Aorta (tissue), 5 donors: ENCODE measurements around the gene MIDN. TPM values are rescaled to one million over a fixed set of nuclear protein-coding genes. Genes with fewer than 3 reads are reported as not detected.

Experiments used
- ATAC-seq: fragments of 200-7000 bp; cut with Tn5 transposase; one replicate; pipeline ENCODE4 v1.9.1; 2022; ENCODE audit warnings: moderate library complexity; ENCODE audit not compliant: low FRiP score
- DNase-seq, 2 donors: peaks; one replicate each; pipeline ENCODE4 v3.0.0-alpha.2; 2020
- H3K27ac ChIP-seq, 2 donors: one replicate each; pipeline ENCODE4 v1.5.1; 2013; ENCODE audit warnings: low read length in 2 of 2, mild to moderate bottlenecking in 2 of 2, moderate library complexity in 2 of 2, control low read depth in 1 of 2, inconsistent platforms in 1 of 2, low read depth in 1 of 2
- H3K27me3 ChIP-seq, 2 donors: one replicate each; pipeline ENCODE4 v1.6.1; 2013; ENCODE audit warnings: control low read depth in 1 of 2, low read length in 1 of 2, mild to moderate bottlenecking in 1 of 2, moderate library complexity in 1 of 2; ENCODE audit not compliant: insufficient read depth in 2 of 2, control insufficient read depth in 1 of 2
- H3K36me3 ChIP-seq, 2 donors: one replicate each; pipeline ENCODE4 v1.6.1; 2013; ENCODE audit warnings: control low read depth in 1 of 2, low read length in 1 of 2, mild to moderate bottlenecking in 1 of 2; ENCODE audit not compliant: insufficient read depth in 2 of 2, control insufficient read depth in 1 of 2
- H3K4me1 ChIP-seq, 2 donors: one replicate each; pipeline ENCODE4 v1.6.1; 2013; ENCODE audit warnings: low read length in 2 of 2, control low read depth in 1 of 2, mild to moderate bottlenecking in 1 of 2, moderate library complexity in 1 of 2; ENCODE audit not compliant: insufficient read depth in 2 of 2, control insufficient read depth in 1 of 2
- H3K4me3 ChIP-seq, 2 donors: one replicate each; pipeline ENCODE4 v1.5.1; 2013; ENCODE audit warnings: low read length in 2 of 2, control low read depth in 1 of 2, mild to moderate bottlenecking in 1 of 2
- H3K9me3 ChIP-seq: one replicate; pipeline ENCODE4 v1.6.1; 2013; ENCODE audit warnings: mild to moderate bottlenecking, low read length; ENCODE audit not compliant: control insufficient read depth
- WGBS, 2 donors: extraction: QIAGEN DNeasy Blood & Tissue Kit; methylation state at CpG; one replicate each; pipeline ENCODE4 v1.1.7; 2013; 5-methylcytosine and 5-hydroxymethylcytosine counted together
- intact Hi-C, 2 donors: fragments of 100-400 bp; cut with DNase I; formaldehyde crosslinking; loops; one replicate each; pipeline versions ENCODE4 v1.14.2 to v1.15.0; 2022
- polyA plus RNA-seq, 2 donors: library from polyadenylated mRNA; stranded (reverse); fragments of 200-250 nt; gene quantifications; one replicate each; pipeline ENCODE4 v1.2.3, GENCODE V29; 2013
- total RNA-seq, 2 donors: library from RNA; stranded (reverse); fragmentation: NEBNext Ultra II Directional; extraction: Animal tissue kit (Norgen Biotek cat#: 25700); gene quantifications; one replicate each; pipeline ENCODE4 v1.2.1, GENCODE V29; 2021
- donor health status: healthy with polysubstance abuse.
- donor health status: Bipolar disorder and iron deficiency.
- donor health status: DM: no; HTN: no; CAD: no.
- donor health status: DM: no; HTN: no; CAD: no.
- donor health status: DM: yes; HTN: yes; CAD: no.

MIDN gene
- total and polyA plus RNA-seq, 4 donors = 11.8 to 121 (median 69.7) TPM

DNA sequence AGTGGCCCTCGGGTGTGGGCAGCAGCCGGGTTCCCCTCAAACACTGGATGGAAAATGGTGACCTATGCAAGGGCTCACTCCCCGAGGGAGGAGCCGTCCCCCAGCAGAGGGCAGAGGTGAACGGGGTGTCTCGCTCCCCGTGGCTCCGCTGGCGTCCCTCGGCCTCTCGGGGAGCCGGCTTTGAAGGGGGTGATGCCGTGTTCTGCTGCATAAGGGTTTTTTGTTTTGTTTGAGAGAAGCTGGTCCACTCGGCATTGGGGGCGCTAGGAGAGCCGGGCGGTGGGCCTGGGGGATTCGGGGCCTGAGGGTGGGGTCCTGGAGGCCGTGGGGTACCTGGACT lies 41.3 kb downstream of the MIDN start:
- DNase-seq (no peak), ATAC-seq (no peak)
- H3K27me3 ChIP-seq = no peaks in the 10 kb centered on the region
- H3K36me3 ChIP-seq = no peaks in the 10 kb centered on the region
- WGBS, 2 donors = 81 to 83% methylated on average over 19 of the region's 19 CpGs
- no peaks in the 10 kb centered on the region for H3K4me1 ChIP-seq
- H3K27ac ChIP-seq = no peak overlapping the region
- H3K4me3 ChIP-seq = no peak overlapping the region
- intact Hi-C loops = no loop called here
- H3K9me3 ChIP-seq = no peaks in the 10 kb centered on the region

DNA sequence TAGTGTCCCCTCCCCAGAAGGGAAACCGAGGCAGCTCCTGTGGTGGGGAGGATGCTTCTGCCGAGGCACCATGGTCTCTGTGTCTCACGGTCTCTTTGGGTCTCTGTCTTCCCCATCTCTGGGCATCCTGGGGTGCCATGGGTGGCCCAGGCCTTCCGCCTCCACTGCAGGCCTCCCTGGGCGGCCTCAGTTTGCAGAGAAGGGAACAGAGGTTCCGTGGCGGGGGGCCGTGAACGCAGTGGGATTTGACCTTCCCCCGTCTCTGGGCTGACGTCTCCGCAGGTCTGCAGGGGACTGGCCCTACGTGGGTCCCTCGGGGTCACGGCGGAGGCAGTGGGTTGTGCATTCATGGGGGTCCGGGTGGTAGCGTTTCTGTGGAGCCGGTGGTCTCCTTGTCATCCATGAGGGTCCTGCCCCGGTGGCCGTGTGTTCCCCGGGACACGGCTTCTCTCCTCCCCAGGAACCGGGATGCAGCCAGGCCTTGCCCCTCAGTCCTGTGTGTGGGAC lies 41.9 kb downstream of the MIDN start:
- H3K4me3 ChIP-seq = no peak overlapping the region
- no peaks in the 10 kb centered on the region for H3K36me3 ChIP-seq
- whole genome bisulfite sequencing, 2 donors = 85 to 90% methylated on average over 24 of the region's 24 CpGs
- no peaks in the 10 kb centered on the region for H3K27me3 ChIP-seq
- ATAC-seq = no peak
- DNase-seq = no peak
- H3K9me3 ChIP-seq = no peaks in the 10 kb centered on the region
- intact Hi-C loops = no loop called here
- H3K27ac ChIP-seq = no peak overlapping the region
- no peaks in the 10 kb centered on the region for H3K4me1 ChIP-seq

DNA sequence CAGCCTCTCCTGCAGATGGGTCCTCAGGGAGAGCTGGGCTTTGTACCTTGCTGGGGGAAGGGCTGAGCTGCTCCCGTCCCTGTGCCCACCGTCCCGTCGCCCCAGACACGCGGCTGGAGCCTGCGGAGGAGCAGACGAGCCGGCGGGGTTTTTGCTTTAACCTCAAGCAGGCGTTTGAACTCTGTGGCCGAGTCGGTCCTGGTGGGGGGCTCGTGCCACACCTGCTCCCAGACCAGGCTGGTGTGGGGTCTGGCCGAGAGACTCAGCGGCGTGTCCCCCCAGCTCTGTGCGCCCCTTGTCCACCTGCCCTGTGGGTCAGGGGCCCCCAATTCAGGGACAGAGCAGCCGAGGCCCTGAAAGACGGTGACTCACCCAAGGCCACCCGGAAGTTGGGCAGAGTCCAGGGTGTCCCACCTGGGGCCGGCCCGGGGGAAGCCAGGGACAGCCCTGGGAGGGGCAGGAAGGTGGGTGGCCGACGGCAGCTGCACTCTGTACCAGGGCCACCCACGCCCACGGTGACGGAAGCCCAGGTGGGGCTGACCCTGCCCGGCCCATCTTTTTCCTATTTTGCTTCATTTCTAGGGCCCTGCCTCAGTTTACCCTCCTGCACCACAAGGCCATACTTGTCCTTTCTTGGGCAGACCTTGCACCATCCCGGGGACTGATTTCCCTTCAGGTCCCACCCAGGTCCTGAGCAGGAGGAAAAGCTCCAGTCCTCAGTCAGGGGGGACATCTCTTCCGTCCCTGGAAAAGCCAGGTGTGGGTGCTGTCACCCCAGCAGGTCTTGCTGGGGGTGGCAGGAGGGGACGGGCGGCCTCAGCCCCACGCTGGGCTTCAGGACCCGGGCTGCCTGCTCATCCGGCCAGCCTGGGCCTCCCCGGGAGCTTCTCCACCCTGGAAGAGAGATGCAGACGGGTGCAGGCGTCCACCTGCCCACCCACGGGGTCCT lies 42.6 kb downstream of the MIDN start:
- 77 to 80% methylated on average over 38 to 40 of the region's 40 CpGs for WGBS, 2 donors
- no peaks in the 10 kb centered on the region for H3K36me3 ChIP-seq
- no peak overlapping the region for H3K27ac ChIP-seq
- H3K9me3 ChIP-seq = no peaks in the 10 kb centered on the region
- H3K4me3 ChIP-seq = no peak overlapping the region
- H3K27me3 ChIP-seq = no peaks in the 10 kb centered on the region
- DNase-seq (no peak), ATAC-seq (no peak)
- intact Hi-C loops = no loop called here
- no peaks in the 10 kb centered on the region for H3K4me1 ChIP-seq

DNA sequence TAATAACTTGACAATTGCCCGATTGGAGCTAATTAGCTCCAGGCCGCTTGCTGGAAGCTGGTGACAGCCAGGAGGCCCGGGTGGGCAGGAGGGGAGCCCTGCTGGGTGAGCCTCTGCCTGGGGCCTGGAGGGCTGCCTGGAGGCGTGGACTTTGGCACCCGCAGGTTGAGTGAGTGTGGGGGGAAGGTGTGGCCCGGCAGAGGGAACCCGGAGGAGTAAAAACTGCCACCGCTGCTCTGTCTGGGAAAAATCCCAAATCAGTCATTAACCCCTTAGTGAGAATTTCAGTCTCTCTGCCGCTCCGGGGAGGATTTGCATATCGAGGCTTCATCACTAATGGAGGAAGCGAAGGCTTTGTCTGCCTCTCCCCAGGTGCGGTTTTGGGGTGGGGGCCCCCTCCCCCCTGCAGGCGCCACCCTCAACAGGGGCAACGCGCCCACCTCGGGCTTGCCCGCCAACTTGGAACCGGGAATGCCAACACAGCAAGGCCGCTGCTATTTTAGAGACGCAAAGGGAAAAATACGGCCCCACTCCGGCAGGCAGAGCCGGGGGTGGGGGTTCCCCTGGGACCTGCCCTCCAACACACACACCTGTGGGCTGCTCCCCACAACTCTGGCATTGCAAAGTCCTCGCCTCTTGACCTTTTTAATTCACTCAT lies 43.5 kb downstream of the MIDN start:
- ATAC-seq = no peak

DNA sequence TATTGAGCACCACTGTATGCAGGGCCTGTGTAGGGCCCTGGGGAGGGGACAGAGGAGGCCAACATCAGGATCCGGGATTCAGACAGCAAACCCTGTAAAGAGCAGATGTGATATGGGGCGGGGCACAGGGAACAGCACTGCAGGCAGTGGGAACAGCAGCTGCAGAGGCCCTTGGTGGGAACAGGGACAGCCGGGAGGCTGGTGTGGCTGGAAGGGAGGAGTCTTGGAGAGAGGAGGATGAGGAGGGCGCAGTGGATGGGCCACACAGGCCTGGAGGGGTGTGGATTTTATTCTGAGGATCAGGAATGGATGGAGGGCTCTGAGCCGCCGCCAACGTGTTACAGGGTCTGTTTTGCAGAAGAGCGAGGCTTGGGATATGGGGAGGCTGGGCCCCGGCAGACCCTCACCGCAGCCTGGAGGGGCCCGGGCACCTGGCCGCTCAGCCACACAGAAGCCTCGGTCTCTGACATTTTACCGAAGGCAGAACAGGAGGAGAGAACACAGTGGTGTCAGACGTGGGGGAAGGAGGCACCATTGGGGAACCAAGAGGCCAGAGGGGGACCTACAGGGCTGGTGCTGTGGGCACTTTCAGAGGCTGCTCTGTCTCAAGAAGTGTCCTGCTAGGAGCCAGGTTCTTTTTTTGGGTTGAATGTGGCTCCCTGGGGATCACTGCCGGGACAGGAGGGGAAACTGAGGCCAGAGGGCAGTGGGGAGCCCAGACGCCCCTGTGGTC lies 44.2 kb downstream of the MIDN start:
- Histone ChIP-seq H3K4me1 (no peaks in the 10 kb centered on the region), H3K9me3 (no peaks in the 10 kb centered on the region), H3K36me3 (no peaks in the 10 kb centered on the region), H3K27ac (no peak overlapping the region), H3K4me3 (no peak overlapping the region), H3K27me3 (no peaks in the 10 kb centered on the region)
- DNase-seq (no peak), ATAC-seq (no peak)
- 86 to 87% methylated on average over 17 of the region's 17 CpGs for WGBS, 2 donors
- intact Hi-C loops = no loop called here

More for the DNA sequence above, 43.5 kb downstream of the MIDN start:
- Histone ChIP-seq H3K27ac (no peak overlapping the region), H3K4me1 (no peaks in the 10 kb centered on the region), H3K9me3 (no peaks in the 10 kb centered on the region), H3K4me3 (no peak overlapping the region), H3K36me3 (no peaks in the 10 kb centered on the region), H3K27me3 (no peaks in the 10 kb centered on the region)
- 22 to 36% methylated on average over 24 to 25 of the region's 25 CpGs for WGBS, 2 donors
- intact Hi-C loops = no loop called here
- DNase-seq = no peak

DNA sequence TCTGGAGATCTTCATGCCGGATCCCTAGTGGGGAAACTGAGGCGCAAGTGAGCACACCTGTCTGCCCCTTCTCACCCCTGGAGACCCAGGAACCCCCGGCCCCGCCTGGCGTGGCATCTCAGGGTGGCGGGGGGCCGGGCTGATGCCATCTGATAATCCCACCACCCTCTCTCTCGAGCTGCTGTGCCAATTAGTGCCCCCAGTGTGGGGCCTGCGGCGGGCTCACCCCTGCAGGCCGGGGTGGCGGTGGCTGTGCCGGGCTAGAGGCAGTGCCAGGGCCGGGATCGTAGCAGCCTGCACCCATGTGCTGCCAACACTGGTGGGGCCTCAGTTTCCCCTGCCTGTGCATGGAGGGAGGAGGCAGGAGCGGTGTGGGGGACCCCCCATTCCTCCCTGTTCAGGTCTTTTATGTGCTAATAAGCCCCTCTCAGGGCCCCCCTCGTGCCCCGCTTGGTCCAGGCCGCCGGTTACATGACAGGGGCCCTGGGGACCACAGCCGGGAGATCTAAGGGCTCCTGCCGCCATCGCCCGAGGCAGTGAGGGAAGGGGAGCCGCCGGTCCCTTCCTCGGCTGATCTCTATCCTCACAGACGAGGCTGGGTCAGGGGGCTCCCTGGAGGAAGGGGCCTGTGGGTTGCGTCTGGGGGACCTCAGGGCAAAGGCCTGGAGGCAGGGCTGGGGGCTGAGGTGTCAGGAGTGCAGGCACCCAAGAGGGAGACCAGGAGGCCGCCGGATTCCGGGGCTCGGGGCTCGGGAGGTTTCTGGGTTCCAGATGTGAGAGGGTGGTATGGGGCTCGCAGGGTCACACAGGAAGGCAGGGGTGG lies 45.6 kb downstream of the MIDN start:
- no peak for ATAC-seq
- WGBS, 2 donors = 82 to 88% methylated on average over 30 to 35 of the region's 35 CpGs

DNA sequence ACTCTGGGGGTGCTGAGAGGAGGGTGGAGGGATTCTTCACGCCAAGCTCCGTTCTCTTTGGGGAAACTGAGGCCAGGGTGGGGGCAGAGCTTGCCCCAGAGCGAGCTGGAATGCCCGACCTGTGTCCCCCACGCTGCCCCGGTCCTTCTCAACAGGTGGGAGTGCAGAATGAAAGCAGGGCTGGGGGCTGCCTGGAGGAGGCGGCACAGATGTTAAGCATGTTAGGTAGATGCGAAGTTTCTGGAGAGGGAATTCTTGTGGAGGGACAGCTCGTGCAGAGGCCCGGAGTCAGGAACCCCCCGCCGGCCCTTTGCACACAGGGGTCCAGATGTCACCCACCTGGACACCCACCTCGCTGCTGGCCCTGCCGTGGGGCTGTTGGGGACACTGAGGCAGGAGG lies 46.3 kb downstream of the MIDN start:
- no peak for ATAC-seq
- Histone ChIP-seq H3K36me3 (no peaks in the 10 kb centered on the region), H3K4me1 (no peaks in the 10 kb centered on the region), H3K27ac (no peak overlapping the region), H3K4me3 (no peak overlapping the region), H3K27me3 (no peaks in the 10 kb centered on the region), H3K9me3 (no peaks in the 10 kb centered on the region)
- WGBS, 2 donors = 72 to 74% methylated on average over 14 of the region's 14 CpGs
- no peak for DNase-seq
- intact Hi-C loops = no loop called here

More for the DNA sequence above, 45.6 kb downstream of the MIDN start:
- Histone ChIP-seq H3K9me3 (no peaks in the 10 kb centered on the region), H3K27ac (no peak overlapping the region), H3K4me1 (no peaks in the 10 kb centered on the region), H3K27me3 (no peaks in the 10 kb centered on the region), H3K4me3 (no peak overlapping the region), H3K36me3 (no peaks in the 10 kb centered on the region)
- DNase-seq = no peak
- intact Hi-C loops = no loop called here
